Left hindlimb (tissue), 1 donor: ENCODE measurements around the gene GXYLT2.
A peak's percentile ranks its signal among the peaks of the same experiment; 100 is the strongest.
"Not testable (repeated sequence)": the region's sequence is repeated elsewhere in the genome, so short reads cannot be mapped to it uniquely, and the experiment has no call there.

Source experiments
- DNase-seq: peaks from one replicate; pipeline ENCODE4 v3.0.0-alpha.2; 2018

Gene GXYLT2

DNA sequence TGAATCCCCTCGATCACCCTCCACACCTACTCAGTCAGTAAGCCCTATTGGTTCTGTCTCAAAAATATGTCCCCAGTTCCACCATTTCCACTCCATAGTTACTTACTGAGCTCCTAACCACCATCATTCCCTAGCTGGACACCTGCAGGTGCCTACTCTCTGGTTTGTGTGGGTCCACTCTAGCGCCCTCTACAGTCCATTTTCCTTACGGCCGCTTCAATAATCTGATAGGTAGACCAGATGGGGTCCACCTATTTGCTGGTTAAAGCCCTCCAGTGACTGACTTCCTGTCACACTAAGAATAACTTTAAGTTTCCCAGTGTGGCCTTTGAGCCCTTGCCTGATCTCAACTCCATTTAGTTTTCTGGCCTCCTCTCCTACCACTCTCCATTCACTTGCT lies 5.0 kb downstream of the GXYLT2 start:
- DNase-seq: no peak

GRCh38 chr3:72894976-72895552 lies 7.2 kb downstream of the GXYLT2 start:
- no peak for DNase-seq

- no peak for DNase-seq
Observed at GRCh38 chr3:72896996-72897757, 9.3 kb downstream of the GXYLT2 start.

DNA sequence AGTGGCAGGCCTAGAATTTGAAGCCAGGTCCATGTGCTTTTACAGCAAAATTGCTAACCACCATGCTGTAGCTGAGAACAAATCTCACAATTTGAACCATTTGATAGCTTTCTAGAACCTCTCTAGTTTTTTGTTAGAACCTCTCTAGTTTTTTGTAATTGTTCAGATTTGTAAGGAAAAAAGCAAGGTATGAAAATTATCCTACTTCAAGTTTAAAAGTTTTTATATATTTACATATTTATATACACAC lies 9.8 kb downstream of the GXYLT2 start:
- no peak for DNase-seq

DNA sequence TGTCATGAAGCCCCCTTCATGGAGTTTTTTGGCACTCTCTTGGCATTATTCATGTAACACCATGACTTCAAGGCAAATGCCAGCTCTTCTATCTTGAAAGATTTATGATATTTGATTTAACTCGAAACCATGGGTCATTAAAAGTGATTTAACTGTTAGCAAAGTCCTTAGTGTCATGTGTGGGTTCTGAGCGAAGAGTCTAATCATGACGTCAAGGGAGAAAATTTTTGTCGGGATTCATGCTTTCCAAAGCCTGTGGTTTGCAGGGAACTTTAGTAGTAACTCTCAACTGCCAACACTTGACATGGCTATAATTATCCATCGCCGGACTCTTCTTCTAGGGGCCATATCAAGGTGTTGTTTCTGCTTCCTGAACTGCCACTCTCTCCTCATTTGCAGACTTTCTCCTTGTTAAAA lies 11.5 kb downstream of the GXYLT2 start:
- no peak for DNase-seq

GRCh38 chr3:72900048-72900447 lies 12.2 kb downstream of the GXYLT2 start:
- DNase-seq: no peak

- no peak for DNase-seq
Observed at GRCh38 chr3:72901840-72902239, 14.0 kb downstream of the GXYLT2 start.

GRCh38 chr3:72903004-72903403 lies 15.2 kb downstream of the GXYLT2 start:
- no peak for DNase-seq

DNA sequence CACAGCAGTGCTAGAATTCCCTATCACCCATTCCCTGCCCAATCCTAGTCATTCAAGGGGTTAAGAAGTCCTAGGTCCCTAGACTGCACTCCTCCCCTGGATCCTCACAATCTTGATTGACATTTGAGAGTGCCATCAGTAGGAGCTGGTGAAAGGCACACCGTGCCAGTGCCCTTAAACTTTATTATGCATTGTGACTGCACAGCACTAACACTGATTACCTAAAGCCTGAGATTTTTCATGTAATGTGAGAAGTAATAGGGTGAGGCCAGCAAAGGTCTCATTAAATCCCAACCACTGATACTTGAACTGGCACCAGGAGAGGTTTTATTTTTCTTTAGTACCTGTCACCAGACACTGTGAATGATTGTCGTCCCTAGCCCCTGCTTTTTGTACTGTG lies 16.3 kb downstream of the GXYLT2 start:
- DNase-seq: no peak

GRCh38 chr3:72906154-72906553 lies 18.3 kb downstream of the GXYLT2 start:
- no peak for DNase-seq

DNA sequence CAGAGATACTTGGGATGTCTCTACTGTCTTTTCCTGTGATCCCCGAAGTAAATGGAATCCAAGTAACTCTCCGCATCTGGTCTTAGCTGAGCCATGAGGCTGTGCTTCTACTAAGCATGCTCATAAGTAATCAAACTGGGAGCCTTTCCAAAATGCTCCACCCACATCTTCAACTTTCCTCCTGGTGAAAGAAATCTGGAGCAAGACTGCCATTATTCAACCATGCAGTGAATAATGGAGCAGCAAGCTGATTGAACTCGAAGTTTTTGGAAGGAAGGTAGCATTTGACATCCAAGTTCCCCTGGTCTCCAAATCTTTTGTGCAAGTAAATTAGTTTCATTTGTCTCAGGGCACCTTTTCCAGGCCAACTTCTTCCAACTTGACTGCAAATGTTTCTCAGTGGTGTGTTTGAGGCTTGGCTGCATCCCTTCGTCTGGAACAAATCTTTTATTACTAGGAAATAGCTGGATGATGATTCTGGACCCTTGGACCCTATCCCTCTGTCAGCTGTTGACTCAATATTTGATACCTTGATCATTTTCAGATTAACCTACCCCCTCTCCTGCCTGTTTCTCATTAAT lies 19.4 kb downstream of the GXYLT2 start:
- DNase-seq: peak; percentile 89

GRCh38 chr3:72907731-72908620 lies 20.1 kb downstream of the GXYLT2 start:
- no peak for DNase-seq

DNA sequence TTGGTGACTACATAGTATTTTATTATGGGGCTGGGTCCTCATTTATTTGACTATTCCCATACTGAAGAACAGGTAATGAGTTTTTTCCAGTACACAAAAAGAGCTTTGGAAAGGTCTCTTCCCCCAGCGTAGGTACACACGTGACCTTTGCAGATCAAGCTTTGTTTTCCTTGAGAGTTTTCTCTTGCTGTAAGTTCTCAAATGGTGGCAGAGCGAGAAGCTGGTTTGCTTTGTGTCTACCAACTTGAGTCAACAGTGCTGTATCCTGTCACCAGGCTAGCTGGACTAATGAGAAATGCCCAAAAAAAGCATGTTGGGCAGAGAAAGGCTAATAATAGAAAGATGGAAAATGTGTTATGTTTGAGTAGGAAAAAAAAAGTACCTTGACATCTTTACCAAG lies 21.7 kb downstream of the GXYLT2 start:
- DNase-seq: no peak

DNA sequence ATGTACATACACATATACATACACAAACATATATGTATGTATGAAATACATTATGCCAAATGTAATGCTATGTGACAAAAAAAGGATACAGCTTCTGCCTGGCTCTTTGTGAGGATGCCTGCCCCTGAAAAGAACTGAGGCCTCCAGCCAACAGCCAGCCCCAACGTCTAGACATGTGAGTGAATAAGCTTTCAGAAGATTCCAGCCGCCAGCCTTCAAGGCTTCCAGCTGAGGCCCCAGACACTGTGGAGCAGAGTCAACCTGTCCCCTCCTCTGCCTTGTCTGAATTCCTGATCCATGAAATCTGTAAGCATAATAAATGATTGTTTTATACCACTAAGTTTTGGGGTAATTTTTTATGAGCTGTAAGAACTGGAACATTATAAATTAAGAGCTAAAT lies 24.7 kb downstream of the GXYLT2 start:
- no peak for DNase-seq

DNA sequence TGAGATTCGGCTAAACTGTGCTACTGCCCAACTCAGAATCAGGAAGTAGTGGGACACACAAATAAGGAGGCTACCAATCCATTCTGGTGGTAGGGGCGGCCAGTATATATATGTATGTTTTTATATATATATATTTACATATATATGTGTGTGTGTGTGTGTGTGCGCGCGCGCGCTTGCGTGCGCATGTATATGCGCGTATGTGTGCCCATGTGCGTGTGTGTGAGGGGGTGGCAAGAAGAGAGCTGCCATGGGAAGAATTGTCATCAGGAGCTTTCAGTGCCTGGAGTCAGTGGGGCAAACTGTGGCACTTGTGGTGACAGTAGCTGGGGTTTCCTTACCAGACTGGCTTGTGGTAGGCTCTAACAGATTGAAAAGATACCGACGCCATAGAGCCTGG lies 26.5 kb downstream of the GXYLT2 start:
- DNase-seq: no peak

DNA sequence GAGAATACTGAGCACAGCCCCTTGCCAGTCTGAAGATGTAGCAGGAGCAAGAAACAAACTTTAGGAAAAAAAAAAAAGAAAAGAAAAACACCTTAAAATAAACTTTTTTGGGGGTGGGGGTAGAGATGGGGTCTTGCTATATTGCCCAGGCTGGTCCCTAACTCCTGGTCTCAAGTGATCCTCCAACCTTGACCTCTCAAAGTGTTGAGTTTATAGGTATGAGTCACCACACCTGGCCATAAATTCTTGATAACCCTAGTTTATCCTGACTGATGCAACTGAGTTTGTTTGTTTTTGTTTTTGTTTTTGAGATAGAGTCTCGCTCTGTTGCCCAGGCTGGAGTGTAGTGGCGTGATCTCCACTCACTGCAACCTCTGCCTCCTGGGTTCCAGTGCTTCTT lies 28.4 kb downstream of the GXYLT2 start:
- no peak for DNase-seq

- DNase-seq: no peak
Observed at GRCh38 chr3:72919520-72919919, 31.7 kb downstream of the GXYLT2 start.

GRCh38 chr3:72924055-72924454 lies 36.2 kb downstream of the GXYLT2 start:
- DNase-seq: no peak

DNA sequence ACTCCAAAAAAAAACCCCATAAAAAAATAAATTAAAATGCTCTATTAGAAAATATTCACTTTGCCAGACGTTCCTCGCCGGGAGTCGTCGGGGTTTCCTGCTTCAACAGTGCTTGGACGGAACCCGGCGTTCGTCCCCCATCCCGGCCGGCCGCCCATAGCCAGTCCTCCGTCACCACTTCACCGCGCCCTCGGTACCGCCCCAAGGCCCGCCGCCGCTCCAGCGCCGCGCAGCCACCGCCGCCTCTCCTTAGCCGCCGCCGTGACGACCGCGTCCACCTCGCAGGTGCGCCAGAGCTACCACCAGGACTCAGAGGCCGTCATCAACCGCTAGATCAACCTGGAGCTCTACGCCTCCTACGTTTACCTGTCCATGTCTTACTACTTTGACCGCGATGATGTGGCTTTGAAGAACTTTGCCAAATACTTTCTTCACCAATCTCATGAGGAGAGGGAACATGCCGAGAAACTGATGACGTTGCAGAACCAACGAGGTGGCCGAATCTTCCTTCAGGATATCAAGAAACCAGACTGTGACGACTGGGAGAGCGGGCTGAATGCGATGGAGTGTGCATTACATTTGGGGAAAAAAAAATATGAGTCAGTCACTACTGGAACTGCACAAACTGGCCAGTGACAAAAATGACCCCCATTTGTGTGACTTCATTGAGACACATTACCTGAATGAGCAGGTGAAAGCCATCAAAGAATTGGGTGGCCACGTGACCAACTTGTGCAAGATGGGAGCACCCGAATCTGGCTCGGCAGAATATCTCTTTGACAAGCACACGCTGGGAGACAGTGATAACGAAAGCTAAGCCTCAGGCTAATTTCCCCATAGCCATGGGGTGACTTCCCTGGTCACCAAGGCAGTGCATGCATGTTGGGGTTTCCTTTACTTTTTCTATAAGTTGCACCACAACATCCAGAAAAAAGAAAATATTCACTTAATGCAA lies 41.2 kb downstream of the GXYLT2 start:
- not testable (repeated sequence) for DNase-seq

GRCh38 chr3:72930754-72931153 lies 42.9 kb downstream of the GXYLT2 start:
- no peak for DNase-seq

- DNase-seq: no peak
Observed at GRCh38 chr3:72932416-72932815, 44.6 kb downstream of the GXYLT2 start.

DNA sequence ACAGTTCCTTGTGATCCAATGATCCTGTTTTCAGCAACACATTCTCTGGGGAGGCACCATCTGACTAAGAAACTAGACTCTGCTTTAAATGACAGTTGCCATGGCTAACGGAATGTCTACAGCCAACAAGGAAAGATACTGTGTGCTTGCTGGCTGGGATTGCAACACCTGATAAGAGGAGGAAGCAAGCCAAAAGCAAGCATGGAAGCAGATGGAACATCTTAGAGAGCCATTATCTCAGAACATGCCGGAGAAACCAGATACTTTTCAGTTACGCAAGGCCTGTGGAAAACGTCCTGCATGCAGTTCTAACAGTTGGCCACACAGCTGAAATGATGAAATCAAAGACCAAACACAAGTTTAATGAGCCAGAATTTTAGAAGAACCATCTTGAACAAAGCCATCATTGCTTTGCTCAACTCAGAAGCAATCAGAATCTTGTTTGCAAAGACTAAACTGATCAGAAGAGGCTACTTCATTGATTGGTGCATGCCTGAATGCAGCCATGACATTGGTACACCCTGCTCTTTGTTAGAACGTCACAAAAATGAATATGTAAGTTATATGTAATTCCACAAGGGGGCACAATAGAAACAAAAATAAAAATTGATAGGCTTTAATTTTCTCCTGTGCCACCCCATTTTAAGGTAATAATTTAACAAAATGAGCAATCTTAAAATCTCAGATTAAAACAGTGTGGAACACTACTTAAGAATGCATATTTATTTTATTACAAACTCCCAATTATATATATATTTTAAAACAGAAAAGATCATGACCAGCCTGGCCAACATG lies 50.8 kb downstream of the GXYLT2 start:
- peak; percentile 51 for DNase-seq
